ENCODE data around the gene MKNK2. TPM values are rescaled to one million over a fixed set of nuclear protein-coding genes. Genes with fewer than 3 reads are reported as not detected.

MKNK2 gene
- total RNA-seq, 1 experiment from 2014 or later, result 271 TPM

DNA sequence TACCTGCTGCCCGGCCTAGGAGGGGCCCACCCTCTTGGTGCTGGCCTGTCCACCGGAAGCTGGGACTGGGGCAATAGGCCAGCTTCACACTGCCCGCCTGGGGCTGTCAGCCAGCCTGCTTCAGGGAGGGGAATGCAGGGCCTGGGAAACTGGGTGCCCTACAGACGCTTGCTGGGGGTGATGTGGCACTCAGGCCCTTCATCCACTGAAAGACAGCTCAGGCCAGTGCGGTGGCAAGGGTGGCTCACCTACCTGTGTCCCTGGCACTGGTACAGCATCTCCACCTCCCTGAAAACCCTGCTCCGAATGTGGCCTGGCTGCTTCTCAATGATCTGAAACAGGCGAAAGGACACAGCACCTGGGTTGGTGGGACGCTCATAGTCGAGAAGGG, 7.8 kb downstream of the MKNK2 start:
- no peak for DNase-seq (ENCODE audit: low read depth, low spot score)
- Histone ChIP-seq H3K9ac (ENCODE audit: low read length) (peak overlapping the region; percentile 69; the same call in 1 of the 2 replicates), H3K27me3 (ENCODE audit: insufficient read depth, low read length) (no peaks in the 10 kb centered on the region), H2AFZ (ENCODE audit: low read depth, low read length, poor library complexity, severe bottlenecking) (no peak overlapping the region), H3K4me3 (replicated peaks in 1 of 2; ENCODE audit: low read depth in 1 of 2, low read length in 2 of 2) (no peak overlapping the region), H3K27ac (ENCODE audit: low read depth, low read length) (peak overlapping the region; percentile 83; the same call in 1 of the 2 replicates), H3K36me3 (ENCODE audit: control insufficient read depth in 1 of 2, insufficient read depth in 2 of 2, low read length in 2 of 2) (peaks cover 19 to 39% of the 10 kb centered on the region in 2 experiments; a peak in 3 of 4 replicates), H3K4me2 (ENCODE audit: low read length) (peak overlapping the region; percentile 76), H3K79me2 (ENCODE audit: insufficient read depth, low read length) (peaks cover 36% of the 10 kb centered on the region; the same call in 1 of the 2 replicates), H4K20me1 (ENCODE audit: insufficient read depth) (peaks cover 5% of the 10 kb centered on the region; the same call in 1 of the 2 replicates), H3K4me1 (ENCODE audit: control insufficient read depth in 1 of 2, insufficient read depth in 2 of 2, low read length in 2 of 2) (peaks cover 36 to 67% of the 10 kb centered on the region in 2 experiments), H3K9me3 (ENCODE audit: control insufficient read depth in 1 of 2, insufficient read depth in 1 of 2, low read depth in 1 of 2, low read length in 2 of 2) (no peaks in the 10 kb centered on the region), H3K9me2 (ENCODE audit: insufficient read depth) (no peaks in the 10 kb centered on the region)
- intact Hi-C loops (cut with micrococcal nuclease), result no loop called here
- ChIA-PET POLR2A (interaction anchor here (1.2 to 4.2 kb wide), 3 partner anchors 10 to 20 kb away, joined by 3 to 39 read pairs (median 6); no protein-coding TSS in a partner anchor), RAD21 (ENCODE audit: low non-redundant PET in 1 of 2, low total read pairs in 2 of 2, uncharacterized antibody in 2 of 2, unreplicated experiment in 2 of 2) (no interaction called here), CTCF (interaction anchor here (0.7 to 1.7 kb wide), 2 partner anchors 11 to 15 kb away, joined by 3 to 4 read pairs; no protein-coding TSS in a partner anchor)
- BruUV-seq (replicated peaks), result no TSS peak
- ATAC-seq, result no peak
- TF ChIP-seq SIN3A (IDR thresholded peaks at IDR 0.05; ENCODE audit: low read depth) (no peak), EZH2 (IDR thresholded peaks at IDR 0.05) (no peak), SP1 (IDR thresholded peaks at IDR 0.05; ENCODE audit: low read depth) (no peak), YY1 (IDR thresholded peaks at IDR 0.05; ENCODE audit: extremely low read depth, insufficient replicate concordance, low read depth, low read length) (no peak), ELF1 (IDR thresholded peaks at IDR 0.05; ENCODE audit: borderline replicate concordance, low read depth) (no peak), MAX (IDR thresholded peaks at IDR 0.05) (no peak), POLR2AphosphoS5 (IDR thresholded peaks at IDR 0.05; ENCODE audit: low read depth, low read length) (0 out of 2 replicates have a peak, but pooled peaks have one; percentile 1), TCF7L2 (IDR thresholded peaks at IDR 0.05; ENCODE audit: borderline replicate concordance, extremely low read depth, insufficient read depth, insufficient read length) (no peak)
